ENCODE measurements around the gene NCOA7.
"Not testable (repeated sequence)": the region's sequence is repeated elsewhere in the genome, so short reads cannot be mapped to it uniquely, and the experiment has no call there.

DNA sequence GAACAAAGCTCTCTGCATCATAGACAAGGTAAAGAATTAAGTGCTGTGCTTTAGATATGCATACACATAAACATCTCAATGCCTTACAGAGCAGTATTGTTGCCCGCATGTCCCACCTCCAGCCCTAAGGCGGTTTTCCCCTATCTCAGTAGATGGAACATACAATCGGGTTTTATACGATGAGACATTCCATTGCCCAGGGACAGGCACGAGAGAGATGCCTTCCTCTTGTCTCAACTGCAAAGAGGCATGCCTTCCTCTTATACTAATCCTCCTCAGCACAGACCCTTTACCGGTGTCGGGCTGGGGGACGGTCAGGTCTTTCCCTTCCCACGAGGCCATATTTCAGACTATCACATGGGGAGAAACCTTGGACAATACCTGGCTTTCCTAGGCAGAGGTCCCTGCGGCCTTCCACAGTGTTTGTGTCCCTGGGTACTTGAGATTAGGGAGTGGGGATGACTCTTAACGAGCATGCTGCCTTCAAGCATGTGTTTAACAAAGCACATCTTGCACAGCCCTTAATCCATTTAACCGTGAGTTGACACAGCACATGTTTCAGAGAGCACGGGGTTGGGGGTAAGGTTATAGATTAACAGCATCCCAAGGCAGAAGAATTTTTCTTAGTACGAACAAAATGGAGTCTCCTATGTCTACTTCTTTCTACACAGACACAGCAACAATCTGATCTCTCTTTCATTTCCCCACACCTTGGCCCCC lies 14.5 kb upstream of the NCOA7 start:
- TF ChIP-seq, protein P1, sequence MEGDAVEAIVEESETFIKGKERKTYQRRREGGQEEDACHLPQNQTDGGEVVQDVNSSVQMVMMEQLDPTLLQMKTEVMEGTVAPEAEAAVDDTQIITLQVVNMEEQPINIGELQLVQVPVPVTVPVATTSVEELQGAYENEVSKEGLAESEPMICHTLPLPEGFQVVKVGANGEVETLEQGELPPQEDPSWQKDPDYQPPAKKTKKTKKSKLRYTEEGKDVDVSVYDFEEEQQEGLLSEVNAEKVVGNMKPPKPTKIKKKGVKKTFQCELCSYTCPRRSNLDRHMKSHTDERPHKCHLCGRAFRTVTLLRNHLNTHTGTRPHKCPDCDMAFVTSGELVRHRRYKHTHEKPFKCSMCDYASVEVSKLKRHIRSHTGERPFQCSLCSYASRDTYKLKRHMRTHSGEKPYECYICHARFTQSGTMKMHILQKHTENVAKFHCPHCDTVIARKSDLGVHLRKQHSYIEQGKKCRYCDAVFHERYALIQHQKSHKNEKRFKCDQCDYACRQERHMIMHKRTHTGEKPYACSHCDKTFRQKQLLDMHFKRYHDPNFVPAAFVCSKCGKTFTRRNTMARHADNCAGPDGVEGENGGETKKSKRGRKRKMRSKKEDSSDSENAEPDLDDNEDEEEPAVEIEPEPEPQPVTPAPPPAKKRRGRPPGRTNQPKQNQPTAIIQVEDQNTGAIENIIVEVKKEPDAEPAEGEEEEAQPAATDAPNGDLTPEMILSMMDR (IDR thresholded peaks at IDR 0.05; ENCODE audit: insufficient read depth, low read length, poor library complexity, severe bottlenecking), result not testable (repeated sequence)
- TF ChIP-seq EZH2phosphoT487 (conservative IDR thresholded peaks at IDR 0.05; ENCODE audit: low read length), result not testable (repeated sequence)

Data from SU-DHL-6 (cell line).